Stimulated activated CD8-positive, alpha-beta memory T cell treated with anti-CD3 and anti-CD28 coated beads, Interleukin-7, amount 100 ng/mL, for 4 hours (primary cell): Measurements from ENCODE around the gene MLLT10.

ENCODE experiments used
- DNase-seq, 2 donors: peaks; one replicate each; pipeline ENCODE4 v3.0.0-alpha.2; 2020; ENCODE audit warnings: low read depth in 2 of 2

The MLLT10 gene

DNA sequence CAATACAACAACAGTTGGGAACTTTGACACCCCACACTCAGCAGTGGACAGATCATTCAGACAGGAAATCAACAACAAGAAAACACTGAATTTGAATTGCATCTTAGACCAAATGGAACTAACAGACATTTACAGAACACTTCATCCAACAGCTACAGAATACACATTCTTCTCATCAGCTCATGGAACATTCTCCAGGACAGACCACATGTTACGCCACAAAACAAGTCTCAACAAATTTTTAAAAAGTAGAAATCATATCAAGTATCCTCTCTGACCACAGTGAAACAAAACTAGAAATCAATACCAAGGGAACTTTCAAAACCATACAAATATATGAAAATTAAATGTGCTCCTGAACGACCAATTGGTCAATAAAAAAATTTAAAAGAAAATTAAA lies 257.2 kb downstream of the MLLT10 start:
- DNase-seq = no peak
